ENCODE measurements around the gene ENTPD3.
"Not testable (repeated sequence)": the region's sequence is repeated elsewhere in the genome, so short reads cannot be mapped to it uniquely, and the experiment has no call there.

The ENTPD3 gene

DNA sequence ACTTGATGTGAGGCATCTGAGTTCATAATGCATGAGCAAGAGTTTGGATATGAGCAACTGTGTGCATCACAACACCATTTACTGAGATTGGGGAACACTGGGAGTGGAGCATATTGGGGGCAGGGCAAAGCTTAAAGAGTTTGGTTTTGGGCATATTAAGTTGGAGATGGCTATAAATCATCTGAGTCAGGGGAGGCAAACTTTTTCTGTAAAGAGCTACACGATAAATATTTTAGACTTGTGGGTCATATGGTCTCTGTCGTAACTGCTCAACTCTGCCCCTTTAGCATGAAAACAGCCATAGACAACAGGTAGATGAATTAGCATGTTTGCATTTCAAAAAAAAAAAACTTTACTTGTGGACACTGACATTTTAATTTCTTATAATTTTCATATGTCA, 20.0 kb downstream of the ENTPD3 start:
- DNase-seq = no peak

DNA sequence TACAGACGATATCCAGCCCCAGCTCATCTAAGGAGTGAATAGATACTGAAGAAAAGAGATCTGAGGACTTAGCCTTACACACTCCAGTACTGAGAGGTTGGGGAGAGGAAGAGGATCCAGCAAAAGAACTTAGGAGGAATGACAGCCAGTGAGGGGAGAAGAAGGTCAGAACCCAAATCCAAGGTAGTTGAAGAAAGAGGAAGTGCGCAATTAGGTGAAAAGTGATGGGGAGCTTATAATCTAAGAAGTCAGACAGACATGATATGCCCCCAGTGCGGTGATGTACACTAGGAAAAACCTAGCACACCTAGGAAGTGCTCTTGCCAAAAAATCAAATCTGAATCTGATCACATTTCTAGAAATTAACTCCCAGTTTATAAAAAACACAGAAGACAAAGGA, 20.6 kb downstream of the ENTPD3 start:
- DNase-seq = no peak

DNA sequence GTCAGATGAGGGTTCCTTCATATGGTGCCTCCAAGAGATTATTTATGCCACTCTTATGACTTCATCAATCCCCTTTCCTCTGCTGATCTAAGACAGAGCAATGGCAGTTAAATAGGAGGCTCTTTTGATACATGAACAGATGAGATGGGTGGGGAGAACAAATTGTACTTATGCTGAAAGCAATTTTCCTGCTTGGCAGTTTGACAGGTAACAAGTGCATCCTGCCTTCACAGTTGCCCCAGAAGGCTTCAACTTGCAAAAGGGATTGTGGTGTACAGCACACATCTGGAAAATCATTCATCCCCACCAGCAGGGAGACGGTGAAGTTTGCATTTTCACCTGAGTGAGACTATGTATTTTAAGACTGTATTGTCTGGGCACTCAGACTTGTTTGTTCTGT, 27.3 kb downstream of the ENTPD3 start:
- DNase-seq = no peak

DNA sequence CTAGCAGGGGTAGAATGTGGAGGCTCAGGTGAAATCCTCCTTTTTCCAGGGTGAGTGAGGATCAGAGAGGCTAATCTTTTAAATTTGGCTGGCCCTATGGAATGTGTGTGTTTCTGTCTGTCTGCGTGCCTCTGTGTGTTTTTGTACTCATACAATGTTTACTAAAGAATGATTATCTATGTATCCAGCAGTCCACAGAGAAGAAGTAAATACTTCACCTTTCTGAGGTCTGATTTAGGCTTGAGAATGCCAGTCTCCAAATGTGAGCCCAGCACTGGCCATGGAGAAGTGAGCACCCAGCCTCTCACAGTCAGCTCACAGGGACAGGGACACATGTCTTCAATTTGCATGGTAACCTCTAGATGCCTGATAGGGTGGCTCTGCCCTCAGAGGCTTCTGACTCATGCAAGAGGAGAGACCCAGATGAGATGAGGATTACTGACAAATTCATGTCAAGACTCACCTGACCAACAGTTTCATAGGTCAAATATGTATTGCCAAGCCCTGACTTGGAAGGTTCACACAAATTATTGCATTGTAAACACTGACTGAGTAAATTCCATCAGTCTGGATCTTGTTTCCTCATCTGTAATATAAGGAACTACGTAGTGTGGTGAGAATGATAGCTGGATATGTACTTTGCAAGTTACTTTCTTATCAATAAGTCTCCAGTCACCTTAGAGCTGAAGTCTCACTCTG, 31.0 kb downstream of the ENTPD3 start:
- no peak for DNase-seq

DNA sequence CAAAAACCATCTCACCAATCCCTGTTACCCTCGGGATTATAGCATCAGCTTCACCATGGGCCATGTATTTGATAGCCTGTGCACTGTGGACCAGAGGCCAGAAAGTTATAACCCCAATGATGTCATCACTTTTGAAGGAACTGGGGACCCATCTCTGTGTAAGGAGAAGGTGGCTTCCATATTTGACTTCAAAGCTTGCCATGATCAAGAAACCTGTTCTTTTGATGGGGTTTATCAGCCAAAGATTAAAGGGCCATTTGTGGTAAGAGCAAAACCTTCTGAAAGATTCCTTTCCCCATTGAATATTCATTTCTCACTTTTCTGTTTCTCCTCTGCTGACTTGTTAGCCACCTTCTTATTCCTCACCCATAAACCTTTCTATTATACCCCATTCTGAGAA, 35.9 kb downstream of the ENTPD3 start:
- no peak for DNase-seq

DNA sequence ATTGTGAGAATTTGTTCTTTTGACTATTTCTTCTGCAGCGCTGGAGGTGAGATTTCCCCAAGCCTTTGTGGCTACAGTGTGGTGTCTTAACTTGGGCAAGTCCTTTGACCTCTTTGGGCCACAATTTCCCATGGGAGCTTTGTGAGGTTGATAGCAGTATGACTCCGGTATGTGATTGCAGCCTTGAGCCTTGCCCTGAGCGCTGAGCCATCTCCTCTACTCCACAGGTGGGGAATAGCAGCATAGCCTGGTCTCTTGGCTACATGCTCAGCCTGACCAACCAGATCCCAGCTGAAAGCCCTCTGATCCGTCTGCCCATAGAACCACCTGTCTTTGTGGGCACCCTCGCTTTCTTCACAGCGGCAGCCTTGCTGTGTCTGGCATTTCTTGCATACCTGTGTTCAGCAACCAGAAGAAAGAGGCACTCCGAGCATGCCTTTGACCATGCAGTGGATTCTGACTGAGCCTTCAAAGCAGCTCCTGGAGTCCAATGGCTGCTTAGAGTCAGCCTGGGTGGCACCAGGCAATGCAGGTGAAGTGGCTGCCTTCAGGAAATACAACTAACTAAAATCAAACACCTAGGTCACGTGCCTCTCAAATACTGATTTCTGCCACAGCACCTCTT, 40.2 kb downstream of the ENTPD3 start:
- no peak for DNase-seq

DNA sequence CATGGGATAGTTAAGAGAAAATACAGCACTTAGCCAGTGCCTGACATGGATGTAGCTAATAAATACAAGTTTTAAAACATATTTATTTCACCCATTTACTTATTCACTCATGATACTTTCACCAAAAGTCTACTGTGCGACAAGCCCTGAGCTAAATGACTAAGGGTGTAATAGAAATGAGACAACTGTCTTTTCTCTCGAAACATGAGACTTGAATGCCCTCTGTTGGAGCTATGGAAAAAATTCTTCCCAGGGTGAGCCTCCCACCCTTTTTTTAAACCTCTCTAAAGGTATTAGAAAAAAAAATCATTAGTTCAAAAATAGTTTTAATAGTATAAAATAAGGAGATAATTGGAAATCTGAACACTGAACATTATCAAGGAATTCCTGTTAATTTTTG, 45.8 kb downstream of the ENTPD3 start:
- no peak for DNase-seq

DNA sequence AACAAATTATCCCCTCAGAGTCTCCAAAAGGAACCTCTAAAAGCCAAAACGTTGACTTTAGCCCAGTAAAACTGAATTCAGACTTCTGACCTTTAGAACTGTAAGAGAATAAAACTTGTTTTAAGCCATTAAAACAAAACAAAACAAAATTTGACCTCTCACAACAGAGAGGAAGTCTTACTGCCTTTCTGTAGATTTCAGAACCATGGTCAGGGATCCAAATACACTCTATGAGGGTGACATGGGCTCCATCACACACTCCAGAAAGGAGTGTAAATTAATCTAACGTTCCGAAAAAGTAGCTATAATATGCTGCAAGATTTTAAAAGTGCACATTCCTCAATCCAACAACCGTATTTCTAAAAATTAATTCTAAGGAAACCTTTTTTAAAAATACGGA, 50.9 kb downstream of the ENTPD3 start:
- DNase-seq = no peak

DNA sequence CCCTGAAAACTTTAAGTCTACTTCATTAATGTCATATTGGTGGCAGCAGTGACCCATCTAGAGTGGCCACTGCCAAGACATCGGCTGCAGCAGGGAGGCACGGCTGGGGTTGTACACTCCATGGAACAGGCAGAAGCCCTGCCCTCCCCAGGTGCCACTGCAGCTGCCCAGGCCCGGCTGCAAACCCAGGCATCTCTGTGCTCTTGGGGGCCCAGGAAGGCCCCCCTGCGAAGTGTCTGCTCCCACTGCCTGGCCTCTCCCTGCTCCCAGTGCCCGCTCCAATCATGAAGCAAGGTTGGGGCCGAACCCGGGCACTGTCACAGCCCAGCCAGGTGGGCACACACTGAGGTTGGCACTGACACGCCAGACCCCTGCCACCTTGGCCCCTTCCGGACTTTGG, 58.1 kb downstream of the ENTPD3 start:
- DNase-seq = no peak

DNA sequence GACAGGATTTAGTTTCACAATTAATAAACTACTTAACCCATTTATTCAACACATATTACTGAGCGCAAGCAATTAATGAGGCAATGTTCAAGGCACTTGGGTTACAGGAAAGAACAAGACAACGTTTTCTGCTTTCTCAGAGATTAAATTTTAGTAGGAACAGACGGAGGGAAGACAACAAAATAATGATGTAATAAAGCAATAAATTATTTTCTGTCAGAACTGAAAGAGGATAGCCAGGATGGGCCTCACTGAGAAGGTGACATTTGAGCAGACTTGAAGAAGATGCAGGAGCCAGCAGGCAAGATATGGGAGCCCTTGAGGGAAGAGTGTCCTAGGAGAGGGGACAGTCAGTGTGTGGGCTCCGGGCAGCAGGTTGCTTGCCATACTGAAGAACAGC, 58.9 kb downstream of the ENTPD3 start:
- DNase-seq = no peak

DNA sequence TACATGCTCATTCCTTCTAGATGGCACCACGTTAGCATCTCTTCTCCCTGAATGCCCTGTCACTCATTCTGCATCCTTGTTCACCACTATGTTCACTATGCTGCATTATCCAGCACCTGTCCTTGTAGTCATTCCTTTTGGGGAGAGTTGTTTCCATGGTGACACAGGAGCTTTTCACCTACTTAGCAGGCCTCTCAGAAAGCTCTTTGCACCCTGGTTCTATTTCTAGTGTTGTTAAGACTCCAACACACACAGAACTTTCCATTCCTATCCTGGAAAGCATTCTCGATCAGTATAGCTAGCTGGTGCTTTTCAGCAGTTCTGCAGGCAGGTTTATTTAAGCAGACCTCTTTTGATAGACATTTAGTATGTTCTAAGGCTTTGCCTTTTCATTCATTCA, 63.5 kb downstream of the ENTPD3 start:
- no peak for DNase-seq

DNA sequence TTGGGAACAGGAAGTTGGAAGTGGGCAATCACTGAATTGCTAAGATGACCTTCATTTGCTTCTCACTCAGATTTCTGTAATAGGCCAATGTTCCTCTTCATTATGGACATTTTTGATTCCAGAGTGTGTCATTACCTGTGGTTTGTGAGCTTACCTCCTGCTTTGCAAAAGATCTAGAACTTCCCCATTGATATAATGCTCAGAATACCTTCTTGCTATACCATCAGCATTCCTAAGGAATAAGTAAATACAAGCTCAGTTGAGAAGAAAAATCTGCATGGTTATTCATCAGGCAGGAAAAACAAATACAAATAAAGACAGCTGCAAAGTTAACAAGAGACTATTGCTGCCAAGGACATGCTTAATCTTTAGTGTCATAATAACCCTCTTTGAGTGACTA, 64.6 kb downstream of the ENTPD3 start:
- no peak for DNase-seq

DNA sequence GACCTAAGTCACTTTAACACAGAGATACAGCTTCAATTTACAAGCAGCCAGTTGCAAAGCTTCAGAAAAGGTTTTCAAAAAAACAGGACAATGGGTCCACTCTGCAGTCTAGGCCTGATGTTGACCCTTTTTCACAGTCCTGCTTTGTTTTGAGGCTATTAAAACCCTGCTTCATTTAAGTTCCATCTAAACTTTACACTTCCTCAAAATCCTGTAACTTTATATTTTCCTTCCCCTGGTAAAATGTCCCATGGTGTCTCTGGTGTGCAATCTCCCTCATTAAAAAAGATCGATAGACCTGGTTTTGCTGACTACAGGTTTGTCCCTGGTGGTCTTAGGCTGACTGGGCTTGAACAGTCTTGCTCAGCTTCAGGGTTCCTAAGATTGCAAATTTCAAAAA, 65.1 kb downstream of the ENTPD3 start:
- no peak for DNase-seq

DNA sequence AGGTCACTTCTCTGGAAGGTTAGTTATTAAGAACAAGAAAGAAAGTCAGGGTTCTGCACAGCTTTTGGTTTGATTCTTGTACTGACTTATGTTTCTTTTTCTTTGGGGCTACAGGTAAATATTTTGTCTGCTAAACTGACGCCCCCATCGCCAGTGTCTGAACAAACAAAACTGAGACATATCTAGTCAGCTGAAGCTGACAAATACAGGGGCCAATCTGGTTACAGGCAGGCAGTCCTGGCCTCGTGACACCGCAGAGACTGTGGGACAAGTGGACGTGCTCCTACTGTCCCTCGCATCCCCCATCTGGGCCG, 65.5 kb downstream of the ENTPD3 start:
- no peak for DNase-seq

DNA sequence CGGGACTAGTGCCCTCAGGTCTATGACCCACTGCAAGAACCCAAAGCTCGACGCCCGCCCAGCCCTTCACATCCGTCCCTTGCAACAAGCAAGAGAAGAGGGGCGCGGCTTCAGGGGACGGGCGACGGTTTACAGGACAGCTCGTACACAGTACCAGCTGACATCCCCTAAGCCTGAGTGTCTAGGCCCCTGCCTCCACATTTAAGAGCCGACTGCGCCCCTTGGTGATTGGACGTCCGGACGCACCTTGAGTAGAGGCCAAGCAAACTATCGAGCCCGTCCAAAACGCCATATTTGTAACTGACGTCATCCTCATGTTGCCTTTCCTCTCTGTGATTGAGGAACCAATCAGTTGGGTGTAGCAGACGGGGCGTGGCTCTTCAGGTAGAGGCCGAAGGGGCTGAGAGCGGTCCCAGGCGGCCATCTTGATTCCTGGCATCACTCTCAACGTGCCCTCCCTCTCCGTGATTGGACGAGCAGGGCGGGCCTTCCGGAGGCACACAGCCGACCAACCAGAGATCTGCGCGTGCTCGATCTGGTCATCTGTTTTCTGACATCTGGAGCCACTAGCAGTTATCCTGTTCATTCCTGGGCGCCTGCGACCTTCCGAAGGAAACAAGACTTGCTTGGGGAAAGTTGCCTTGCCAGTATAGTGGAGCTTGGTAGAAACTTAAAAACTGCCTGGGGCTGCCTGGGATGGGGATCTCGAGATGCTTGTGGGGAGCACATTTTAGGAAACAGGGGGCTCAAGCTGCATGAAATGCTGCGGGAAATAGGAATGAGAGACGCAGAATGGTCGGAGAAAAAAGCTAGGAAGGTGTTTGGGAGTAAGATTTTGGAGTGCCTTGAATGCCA, 66.1 kb downstream of the ENTPD3 start:
- DNase-seq = peak; percentile 80

DNA sequence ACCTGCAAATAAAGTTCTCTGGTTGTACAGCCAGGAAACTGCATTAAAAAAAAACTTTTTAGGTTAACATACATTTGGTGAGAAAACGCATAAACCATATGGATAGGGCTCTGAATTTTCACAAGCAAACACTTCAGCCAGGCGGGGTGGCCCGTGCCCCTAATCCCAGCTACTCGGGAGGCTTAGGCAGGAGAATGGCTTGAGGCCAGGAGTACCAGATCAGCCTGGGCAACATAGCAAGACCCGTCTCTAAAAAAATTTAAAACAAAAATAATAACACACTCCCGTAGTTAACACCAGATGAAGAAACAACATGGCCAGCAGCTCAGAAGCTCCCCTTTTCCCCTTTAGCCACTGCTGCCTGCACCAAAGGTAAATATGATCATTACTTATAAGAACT, 66.9 kb downstream of the ENTPD3 start:
- no peak for DNase-seq

DNA sequence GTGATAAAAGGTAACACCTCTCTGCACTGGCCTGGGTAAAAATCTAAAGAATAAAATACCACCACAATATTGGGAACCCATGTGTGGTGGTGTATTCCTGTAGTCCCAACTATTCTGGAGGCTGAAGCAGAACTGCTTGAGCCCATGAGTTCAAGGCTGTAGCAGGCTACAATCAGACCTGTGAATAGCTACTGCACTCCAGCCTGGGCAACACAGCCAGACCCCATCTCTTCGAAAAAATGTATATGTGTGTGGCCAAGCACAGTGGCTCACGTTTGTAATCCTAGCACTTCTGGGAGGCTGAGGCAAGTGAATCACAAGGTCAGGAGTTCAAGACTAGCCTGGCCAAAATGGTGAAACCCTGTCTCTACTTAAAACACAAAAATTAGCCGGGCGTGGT, 68.3 kb downstream of the ENTPD3 start:
- no peak for DNase-seq

DNA sequence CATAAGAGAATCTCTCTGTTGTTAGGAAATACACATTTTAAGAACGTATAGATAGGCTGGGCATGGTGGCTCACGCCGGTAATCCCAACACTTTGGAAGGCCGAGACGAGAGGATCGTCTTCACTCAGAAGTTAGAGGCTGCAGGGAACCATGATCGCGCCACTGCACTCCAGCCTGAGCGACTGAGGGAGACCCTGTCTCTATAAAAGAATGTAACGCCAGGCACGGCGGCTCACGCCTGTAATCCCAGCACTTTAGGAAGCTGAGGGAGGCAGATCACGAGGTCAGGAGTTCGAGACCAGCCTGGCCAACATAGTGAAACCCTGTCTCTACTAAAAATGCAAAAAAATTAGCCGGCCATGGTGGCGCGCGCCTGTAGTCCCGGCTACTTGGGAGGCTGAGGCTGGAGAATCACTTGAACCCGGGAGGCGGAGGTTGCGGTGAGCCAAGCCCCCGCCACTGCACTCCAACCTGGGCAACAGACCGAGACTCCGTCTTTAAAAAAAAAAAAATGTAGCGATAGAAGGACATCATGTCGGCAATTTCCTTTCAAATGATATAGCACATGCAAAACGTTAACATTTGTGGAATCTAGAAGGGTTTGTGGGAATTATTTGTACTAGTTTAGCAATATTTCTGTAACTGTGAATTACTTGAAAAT, 69.4 kb downstream of the ENTPD3 start:
- no peak for DNase-seq

DNA sequence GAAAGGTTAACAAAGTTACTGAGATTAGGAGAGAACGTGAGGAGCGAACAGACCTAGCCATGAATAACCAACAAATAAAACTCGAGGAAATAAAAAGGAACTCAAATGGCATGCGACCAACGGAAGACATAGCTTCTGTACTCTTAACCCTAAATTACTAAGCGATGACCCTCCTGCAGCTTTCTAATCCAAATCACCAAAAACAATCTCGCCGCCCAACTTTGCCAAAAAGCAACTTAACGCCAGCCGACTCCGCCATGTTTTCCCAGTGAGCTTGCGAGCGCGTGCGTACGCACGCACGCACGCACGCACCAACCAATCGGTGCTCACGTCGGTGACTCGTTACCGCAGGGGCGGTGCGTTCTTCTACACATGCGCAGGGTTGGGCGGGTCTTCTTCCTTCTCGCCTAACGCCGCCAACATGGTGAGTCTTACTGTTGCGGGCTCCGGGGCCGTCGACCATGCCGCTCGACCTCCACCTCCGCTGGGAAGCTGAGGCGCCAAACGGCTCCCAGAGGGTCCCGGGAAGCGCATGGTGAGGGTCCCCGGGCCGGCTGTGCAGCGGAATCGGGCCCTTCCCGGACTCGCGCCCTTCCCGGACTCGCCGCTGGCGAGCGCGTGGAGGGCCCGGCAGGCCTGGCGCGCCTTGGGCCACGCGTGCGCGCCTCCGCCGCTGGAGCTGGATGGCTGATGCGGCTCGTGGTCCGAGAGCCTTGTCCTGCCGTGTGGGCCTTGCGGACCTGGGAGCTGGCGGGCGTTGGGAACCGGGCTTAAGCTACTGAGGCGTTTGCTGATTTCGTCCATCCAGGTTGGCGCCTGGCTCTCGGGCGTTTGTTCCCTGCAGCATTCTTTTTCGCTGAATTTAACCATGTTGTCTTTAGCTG, 70.2 kb downstream of the ENTPD3 start, which contains the start of gene RPL14:
Gene RPL14 (plus strand): TSS at position 400 of the 884 bp plus-strand sequence. CDS start 133 bp downstream, at position 533.
- DNase-seq = peak; percentile 49

DNA sequence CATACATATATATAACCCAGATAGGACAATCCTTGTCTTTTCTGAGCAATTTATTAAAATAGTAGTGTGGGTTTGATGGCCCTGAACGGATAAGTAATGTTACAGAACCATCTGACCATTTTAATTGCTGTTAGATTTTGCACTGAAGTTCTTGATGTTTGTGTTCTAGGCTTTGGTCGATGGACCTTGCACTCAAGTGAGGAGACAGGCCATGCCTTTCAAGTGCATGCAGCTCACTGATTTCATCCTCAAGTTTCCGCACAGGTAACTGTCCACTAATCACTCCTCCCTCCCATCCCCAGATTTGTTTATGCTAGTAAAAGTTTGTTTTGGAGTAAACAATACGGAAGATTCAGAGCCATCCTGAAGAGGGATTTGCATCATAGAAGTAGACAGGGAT, 71.5 kb downstream of the ENTPD3 start:
- DNase-seq = no peak

DNA sequence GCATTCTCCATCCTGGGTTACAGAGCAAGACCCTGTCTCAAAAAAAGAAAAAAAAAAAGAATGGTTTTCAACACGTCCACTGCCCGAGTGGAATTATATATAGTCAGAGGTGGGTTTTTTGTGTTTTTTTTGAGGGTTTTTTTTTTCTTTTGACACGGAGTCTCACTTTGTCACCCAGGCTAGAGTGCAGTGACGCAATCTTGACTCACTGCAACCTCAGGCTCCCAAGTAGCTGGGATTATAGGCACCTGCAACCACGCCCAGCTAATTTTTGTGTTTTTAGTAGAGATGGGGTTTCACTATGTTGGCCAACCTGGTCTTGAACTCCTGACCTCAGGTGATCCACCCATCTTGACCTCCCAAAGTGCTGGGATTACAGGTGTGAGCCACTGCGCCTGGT, 73.5 kb downstream of the ENTPD3 start:
- DNase-seq = not testable (repeated sequence)

DNA sequence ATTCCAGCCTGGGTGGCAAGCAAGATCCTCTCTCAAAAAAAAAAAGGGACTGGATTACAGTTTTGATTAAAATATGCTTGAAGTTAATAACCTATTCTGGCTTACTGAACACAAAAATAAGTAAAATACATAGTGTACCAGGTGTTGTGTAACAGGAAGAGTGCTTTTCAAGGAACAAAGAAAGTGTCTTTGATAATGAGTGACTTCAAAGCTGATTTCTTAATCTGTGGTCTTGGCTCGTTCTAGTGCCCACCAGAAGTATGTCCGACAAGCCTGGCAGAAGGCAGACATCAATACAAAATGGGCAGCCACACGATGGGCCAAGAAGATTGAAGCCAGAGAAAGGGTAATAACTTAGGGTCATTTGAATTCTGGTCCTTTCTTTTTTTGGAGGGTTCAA, 74.2 kb downstream of the ENTPD3 start:
- no peak for DNase-seq

DNA sequence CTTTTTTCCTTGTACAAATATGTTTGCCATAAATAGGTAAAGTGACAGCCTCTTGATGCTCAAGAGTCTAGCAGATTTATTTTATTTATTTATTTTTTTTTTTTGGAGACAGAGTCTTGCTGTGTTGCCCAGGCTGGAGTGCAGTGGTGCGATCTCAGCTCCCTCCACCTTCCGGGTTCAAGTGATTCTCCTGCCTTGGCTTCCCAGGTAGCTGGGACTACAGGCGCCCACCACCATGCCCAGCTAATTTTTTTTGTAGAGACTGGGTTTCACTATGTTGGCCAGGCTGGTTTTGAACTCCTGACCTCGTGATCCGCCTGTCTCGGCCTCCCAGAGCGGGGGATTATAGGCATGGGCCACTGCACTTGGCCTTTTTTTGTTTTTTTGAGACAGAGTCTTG, 75.9 kb downstream of the ENTPD3 start:
- DNase-seq = not testable (repeated sequence)

Measured in NCI-H2107 (cell line).